Kidney epithelial cell (primary cell): Measurements from ENCODE around the gene OR7C1. TPM values are rescaled to one million over a fixed set of nuclear protein-coding genes. Genes with fewer than 3 reads are reported as not detected.

Experiments used
- DNase-seq: peaks from one replicate; pipeline ENCODE4 v3.0.0-alpha.2; 2010; ENCODE audit warnings: low read depth
- H3K27me3 ChIP-seq: 2 replicates; pipeline ENCODE4 v1.6.0; 2011; ENCODE audit warnings: low read length; ENCODE audit not compliant: control insufficient read depth, insufficient read depth
- H3K36me3 ChIP-seq: 2 replicates; pipeline ENCODE4 v1.5.1; 2011; ENCODE audit warnings: low read length; ENCODE audit not compliant: control insufficient read depth, insufficient read depth
- H3K4me3 ChIP-seq: 2 replicates; pipeline ENCODE4 v1.5.1; 2011; ENCODE audit warnings: low read depth, mild to moderate bottlenecking, control low read depth, low read length
- CTCF ChIP-seq: IDR thresholded peaks from 2 replicates; pipeline ENCODE4 v1.5.1; 2011; ENCODE audit warnings: mild to moderate bottlenecking, moderate library complexity, low read length, control low read depth, inconsistent platforms; ENCODE audit not compliant: insufficient read depth, poor library complexity, severe bottlenecking
- total RNA-seq: library from RNA; depleted of rRNA; stranded (reverse); fragments of >200 nt; gene quantifications from 2 replicates; pipeline ENCODE4 v1.2.3, GENCODE V29; 2015

OR7C1 gene
- total RNA-seq, 1 donor from 2014 or later: not detected

- DNase-seq: no peak
- H3K36me3 ChIP-seq: no peaks in the 10 kb centered on the region
- H3K27me3 ChIP-seq: no peaks in the 10 kb centered on the region
- H3K4me3 ChIP-seq: no peak overlapping the region
- no peak for TF ChIP-seq CTCF
Measured at GRCh38 chr19:14817052-14817451, 17.9 kb downstream of the OR7C1 start.

- TF ChIP-seq CTCF: no peak
- no peaks in the 10 kb centered on the region for H3K27me3 ChIP-seq
- H3K36me3 ChIP-seq: no peaks in the 10 kb centered on the region
- DNase-seq: no peak
- H3K4me3 ChIP-seq: no peak overlapping the region
Measured at GRCh38 chr19:14814982-14815652, 19.9 kb downstream of the OR7C1 start.

- H3K4me3 ChIP-seq: no peak overlapping the region
- TF ChIP-seq CTCF: no peak
- H3K27me3 ChIP-seq: no peaks in the 10 kb centered on the region
- no peak for DNase-seq
- no peaks in the 10 kb centered on the region for H3K36me3 ChIP-seq
Measured at GRCh38 chr19:14809272-14810057, 25.5 kb downstream of the OR7C1 start.

GRCh38 chr19:14804765-14805164 lies 30.2 kb downstream of the OR7C1 start:
- no peaks in the 10 kb centered on the region for H3K27me3 ChIP-seq
- H3K4me3 ChIP-seq: no peak overlapping the region
- no peaks in the 10 kb centered on the region for H3K36me3 ChIP-seq
- DNase-seq: no peak
- no peak for TF ChIP-seq CTCF

GRCh38 chr19:14798760-14799159 lies 36.2 kb downstream of the OR7C1 start:
- TF ChIP-seq CTCF: no peak
- Histone ChIP-seq H3K27me3 (no peaks in the 10 kb centered on the region), H3K36me3 (no peaks in the 10 kb centered on the region), H3K4me3 (no peak overlapping the region)
- no peak for DNase-seq
